ENCODE measurements around the gene UBXN11.
A peak's percentile ranks its signal among the peaks of the same experiment; 100 is the strongest.

The UBXN11 gene

GRCh38 chr1:26283871-26284596, 22.4 kb downstream of the UBXN11 start:
- no peak for DNase-seq

- peak; percentile 26 for DNase-seq
These were observed 23.1 kb downstream of the UBXN11 start for GRCh38 chr1:26283279-26283853.

- DNase-seq, result no peak
These were observed 24.0 kb downstream of the UBXN11 start for GRCh38 chr1:26282401-26282918.

DNA sequence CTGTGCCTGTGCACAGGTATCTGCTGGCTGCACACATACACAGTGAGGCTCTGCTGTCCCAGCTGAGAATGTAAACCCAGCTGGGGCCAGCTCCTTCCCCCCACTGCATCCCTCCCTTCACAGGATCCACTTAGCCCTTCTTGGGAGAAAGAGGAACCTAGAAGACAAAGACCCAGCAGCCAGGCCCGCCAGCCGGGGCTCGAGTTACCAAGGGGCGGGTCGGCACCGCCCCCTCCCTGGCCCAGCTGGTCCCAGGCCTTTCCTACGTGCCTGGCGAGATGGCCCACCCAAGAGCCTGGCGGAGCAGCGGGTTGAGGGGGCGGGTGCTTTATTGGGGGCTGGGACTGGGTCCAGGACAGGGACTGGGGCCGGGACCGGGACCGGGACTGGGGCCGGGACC, 24.5 kb downstream of the UBXN11 start:
- no peak for DNase-seq

- DNase-seq, result peak; percentile 59
These were observed 25.1 kb downstream of the UBXN11 start for GRCh38 chr1:26281091-26281958.

GRCh38 chr1:26280333-26281042, 25.9 kb downstream of the UBXN11 start:
- peak; percentile 76 for DNase-seq

GRCh38 chr1:26279456-26280332, 26.7 kb downstream of the UBXN11 start, which contains the start of gene SH3BGRL3:
TSS of gene SH3BGRL3 (plus strand) at chr1:26280086. CDS start at chr1:26280156, 70 bp downstream.
- DNase-seq, result peak; percentile 87

- peak; percentile 80 for DNase-seq
These were observed 27.5 kb downstream of the UBXN11 start for GRCh38 chr1:26278724-26279455.

DNA sequence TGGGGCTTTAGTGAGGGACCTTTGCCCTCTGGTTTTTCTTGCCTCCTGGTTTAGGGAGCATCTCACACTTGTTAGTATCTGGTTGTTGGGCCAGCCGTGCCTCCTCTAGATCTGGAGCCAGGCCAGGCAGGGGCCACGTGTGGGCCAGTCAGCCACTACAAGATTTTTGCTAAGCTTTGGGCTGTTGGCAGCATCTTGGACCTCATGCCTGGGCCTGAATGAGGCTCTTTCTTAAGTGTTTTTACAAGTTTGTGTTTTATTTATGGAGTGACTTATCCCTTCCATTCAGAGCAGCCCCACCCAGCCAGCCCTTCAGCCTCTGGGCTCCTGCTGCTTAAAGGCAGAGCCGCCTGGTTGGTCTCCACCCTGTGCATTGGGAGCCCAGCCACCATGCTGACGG, 28.1 kb downstream of the UBXN11 start:
- peak; percentile 66 for DNase-seq

DNA sequence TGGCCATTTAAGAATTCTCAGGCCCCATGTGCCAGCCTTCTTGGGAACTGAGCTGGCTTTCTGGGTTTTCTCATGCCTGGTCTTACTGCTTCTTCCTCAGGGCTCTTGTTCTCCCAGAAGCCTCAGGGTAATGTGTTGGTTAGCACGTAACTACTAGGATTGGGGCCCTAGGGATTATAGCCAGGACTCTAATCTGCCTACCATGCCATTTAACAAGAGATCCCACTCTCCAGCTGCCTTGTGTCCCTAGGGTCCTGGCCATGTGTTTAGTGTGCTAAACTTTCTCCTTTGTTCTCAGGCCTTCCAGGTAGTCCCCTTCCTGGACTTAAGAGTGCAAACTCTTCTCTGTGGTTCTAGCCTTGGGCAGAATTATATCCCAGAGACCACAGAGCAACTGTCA, 28.7 kb downstream of the UBXN11 start:
- no peak for DNase-seq

DNA sequence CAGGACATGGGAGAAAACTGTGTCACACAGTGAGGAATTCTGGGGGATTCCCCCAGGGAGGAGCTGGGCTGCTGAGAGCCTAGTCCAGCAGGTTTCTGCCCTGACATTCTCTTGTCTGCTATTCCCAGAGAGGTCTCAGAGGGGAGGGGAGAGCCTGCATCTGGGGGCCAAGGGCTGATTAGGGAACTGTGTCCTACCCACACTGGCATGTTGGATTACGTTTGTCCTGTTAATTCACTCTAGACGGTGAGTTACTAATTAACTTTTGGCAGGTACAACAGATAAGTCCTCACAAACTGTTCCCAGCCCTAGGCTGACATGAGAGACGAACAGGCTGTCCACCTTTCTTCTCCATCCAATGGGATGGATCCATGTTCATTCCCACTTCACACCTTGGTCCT, 29.2 kb downstream of the UBXN11 start:
- no peak for DNase-seq

- no peak for DNase-seq
These were observed 30.0 kb downstream of the UBXN11 start for GRCh38 chr1:26276432-26276838.

- peak; percentile 98 for DNase-seq
These were observed 30.6 kb downstream of the UBXN11 start for GRCh38 chr1:26275580-26276431.

GRCh38 chr1:26274801-26275425, 31.5 kb downstream of the UBXN11 start:
- DNase-seq, result peak; percentile 50

GRCh38 chr1:26269198-26269550, 37.3 kb downstream of the UBXN11 start:
- DNase-seq, result no peak

DNA sequence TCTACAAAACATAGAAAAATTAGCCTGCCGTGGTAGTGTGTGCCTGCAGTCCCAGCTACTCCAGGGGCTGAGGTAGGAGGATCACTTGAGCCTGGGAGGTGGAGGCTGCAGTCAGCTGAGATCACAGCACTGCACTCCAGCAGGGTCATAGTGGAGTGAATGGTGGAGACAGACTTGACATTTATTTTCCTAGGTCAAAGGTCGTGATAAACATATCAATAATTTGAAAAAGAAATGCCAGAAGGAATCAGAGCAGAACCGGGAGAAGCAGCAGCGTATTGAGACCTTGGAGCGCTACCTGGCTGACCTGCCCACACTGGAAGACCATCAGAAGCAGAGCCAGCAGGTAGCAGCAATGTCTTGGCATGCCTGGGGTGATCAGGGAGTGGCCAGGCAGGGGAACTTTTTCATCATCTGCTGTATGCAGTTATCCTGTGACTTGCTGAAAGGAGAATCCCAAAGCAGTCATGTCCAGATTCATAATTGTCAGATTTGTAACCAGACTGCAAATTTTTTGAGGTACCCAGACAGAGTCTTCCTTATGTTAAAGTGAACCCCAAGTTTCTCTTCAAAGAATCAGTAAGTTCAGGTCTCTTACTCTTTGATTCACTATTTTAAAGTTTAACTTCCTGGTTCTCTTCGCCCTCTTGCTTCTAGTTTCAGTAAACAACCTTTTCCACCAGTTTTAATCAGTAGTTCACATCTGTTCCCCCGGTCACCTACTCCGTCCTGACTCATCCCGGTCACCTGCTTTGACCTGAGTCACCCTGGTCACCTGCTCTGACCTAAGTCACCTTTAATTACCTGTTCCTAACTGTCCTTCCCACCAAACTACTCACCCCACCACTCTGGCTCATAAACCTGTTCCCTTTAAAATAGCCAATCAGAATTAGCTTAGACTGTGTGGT, 37.9 kb downstream of the UBXN11 start:
- DNase-seq, result no peak

- DNase-seq, result no peak
These were observed 41.0 kb downstream of the UBXN11 start for GRCh38 chr1:26265405-26265804.

GRCh38 chr1:26263212-26263611, 43.2 kb downstream of the UBXN11 start:
- DNase-seq, result no peak

Data from EL (cell line).